H1 (cell line): ENCODE data around the gene ATP2B1. TPM values are rescaled to one million over a fixed set of nuclear protein-coding genes. Genes with fewer than 3 reads are reported as not detected.

Experiments used
- CTCF ChIA-PET: fragments of 300-600 bp; sonication (Branson Sonifier 250); formaldehyde crosslinking; loops from one replicate; lab custom pipeline; 2021; ENCODE audit not compliant: partially characterized antibody; lab: Charles Lee
- POLR2A ChIA-PET: fragments of 300-600 bp; sonication (Branson Sonifier 250); formaldehyde crosslinking; loops from one replicate; lab custom pipeline; 2021; ENCODE audit warnings: inconsistent platforms; ENCODE audit not compliant: partially characterized antibody; lab: Charles Lee
- DNase-seq, 2 experiments: peaks; one replicate each; pipeline versions ENCODE4 v3.0.0 to v3.0.0-alpha.2; 2010 to 2022; ENCODE audit warnings: low spot score in 2 of 2, low read depth in 1 of 2, mixed read lengths in 1 of 2
- FAIRE-seq: peaks from 2 replicates; lab custom pipeline; 2011; peaks lifted over from hg19 to GRCh38; lab: Jason Lieb, UNC
- H2AFZ ChIP-seq: 2 replicates; pipeline ENCODE4 v1.8.1; 2012; ENCODE audit warnings: low read length, inconsistent platforms
- H2AK5ac ChIP-seq: 2 replicates; pipeline ENCODE4 v1.6.1; 2013; ENCODE audit warnings: low read depth, low read length
- H2BK120ac ChIP-seq: replicated peaks from 2 replicates; pipeline ENCODE3; 2013; ENCODE audit warnings: low read depth, low read length, inconsistent platforms
- H2BK12ac ChIP-seq: 2 replicates; pipeline ENCODE4 v1.6.1; 2013; ENCODE audit warnings: low read depth, low read length
- H2BK15ac ChIP-seq: 2 replicates; pipeline ENCODE4 v1.6.1; 2013; ENCODE audit warnings: low read length
- H2BK20ac ChIP-seq: 2 replicates; pipeline ENCODE4 v1.6.1; 2013; ENCODE audit warnings: low read length
- H2BK5ac ChIP-seq: 2 replicates; pipeline ENCODE4 v1.6.1; 2013; ENCODE audit warnings: low read depth, low read length
- H3K14ac ChIP-seq: 2 replicates; pipeline ENCODE4 v1.6.1; 2013; ENCODE audit warnings: inconsistent platforms; ENCODE audit not compliant: insufficient read length
- H3K18ac ChIP-seq: 2 replicates; pipeline ENCODE4 v1.6.1; 2013; ENCODE audit warnings: low read length; ENCODE audit errors: extremely low read depth
- H3K23ac ChIP-seq: 2 replicates; pipeline ENCODE4 v1.6.1; 2013; ENCODE audit warnings: inconsistent platforms; ENCODE audit not compliant: insufficient read length
- H3K23me2 ChIP-seq: 2 replicates; pipeline ENCODE4 v1.6.1; 2013; ENCODE audit warnings: low read depth, low read length
- H3K27ac ChIP-seq: 2 replicates; pipeline ENCODE4 v1.6.1; 2011; ENCODE audit warnings: low read depth, low read length, inconsistent platforms
- H3K27me3 ChIP-seq, 4 experiments: replicated peaks in 1 of 4; 1 replicate in 1 of 4; 2 replicates in 3 of 4; pipeline versions ENCODE4 v1.6.1 to v1.8.1; 2011 to 2013; ENCODE audit warnings: low read length in 3 of 4, mild to moderate bottlenecking in 3 of 4, inconsistent platforms in 2 of 4, mixed read lengths in 2 of 4, moderate library complexity in 1 of 4; ENCODE audit not compliant: control insufficient read depth in 3 of 4, insufficient read depth in 3 of 4; ENCODE audit errors: extremely low read depth in 1 of 4
- H3K36me3 ChIP-seq, 4 experiments: 2 replicates each; pipeline versions ENCODE4 v1.6.1 to v1.8.1; 2011 to 2013; ENCODE audit warnings: mild to moderate bottlenecking in 4 of 4, low read length in 3 of 4, moderate library complexity in 2 of 4, control low read depth in 1 of 4, inconsistent platforms in 1 of 4; ENCODE audit not compliant: insufficient read depth in 4 of 4, control insufficient read depth in 2 of 4
- H3K4ac ChIP-seq: replicated peaks from 2 replicates; pipeline ENCODE3; 2013; ENCODE audit warnings: low read length, low read depth, mixed read lengths, inconsistent platforms; ENCODE audit not compliant: insufficient read length
- H3K4me1 ChIP-seq, 4 experiments: replicated peaks in 1 of 4; 1 replicate in 1 of 4; 2 replicates in 3 of 4; pipeline versions ENCODE4 v1.6.1 to v1.8.1; 2011 to 2013; ENCODE audit warnings: low read length in 3 of 4, inconsistent platforms in 2 of 4, mixed read lengths in 1 of 4; ENCODE audit not compliant: insufficient read depth in 4 of 4, control insufficient read depth in 3 of 4
- H3K4me2 ChIP-seq, 2 experiments: 2 replicates each; pipeline versions ENCODE4 v1.6.1 to v1.8.1; 2011 to 2013; ENCODE audit warnings: low read depth in 2 of 2, low read length in 2 of 2, control low read depth in 1 of 2, inconsistent platforms in 1 of 2, mild to moderate bottlenecking in 1 of 2; ENCODE audit not compliant: insufficient read depth in 1 of 2
- H3K4me3 ChIP-seq, 4 experiments: fragments of 200-600, 300-600 bp in 1 of 4; sonication (generic), shearing (Covaris generic), sonication (Bioruptor Twin) in 1 of 4; 2 replicates each; pipeline versions ENCODE4 v1.5.1 to v1.8.1; 2011 to 2016; ENCODE audit warnings: low read length in 4 of 4, low read depth in 3 of 4, control low read depth in 2 of 4, inconsistent platforms in 2 of 4, mild to moderate bottlenecking in 2 of 4, mixed read lengths in 1 of 4, moderate library complexity in 1 of 4; ENCODE audit not compliant: insufficient read depth in 2 of 4; ENCODE audit errors: extremely low read depth in 1 of 4
- H3K56ac ChIP-seq: replicated peaks from 2 replicates; pipeline ENCODE3; 2013; ENCODE audit warnings: low read depth, mild to moderate bottlenecking, mixed read lengths, low read length, inconsistent platforms; ENCODE audit not compliant: insufficient read length
- H3K79me1 ChIP-seq: 2 replicates; pipeline ENCODE4 v1.6.1; 2013; ENCODE audit warnings: low read depth, low read length, control low read depth
- H3K79me2 ChIP-seq, 2 experiments: 2 replicates each; pipeline versions ENCODE4 v1.6.1 to v1.8.1; 2012 to 2013; ENCODE audit warnings: low read length in 2 of 2, mild to moderate bottlenecking in 2 of 2, inconsistent platforms in 1 of 2; ENCODE audit not compliant: insufficient read depth in 2 of 2, control insufficient read depth in 1 of 2
- H3K9ac ChIP-seq, 4 experiments: replicated peaks in 1 of 4; 1 replicate in 1 of 4; 2 replicates in 3 of 4; pipeline versions ENCODE4 v1.6.1 to v1.8.1; 2011 to 2013; ENCODE audit warnings: low read depth in 3 of 4, low read length in 3 of 4, control low read depth in 2 of 4, mild to moderate bottlenecking in 2 of 4, moderate library complexity in 2 of 4, inconsistent platforms in 1 of 4; ENCODE audit errors: extremely low read depth in 1 of 4
- H3K9me3 ChIP-seq, 2 experiments: 2 replicates each; pipeline versions ENCODE4 v1.6.1 to v1.8.1; 2012 to 2013; ENCODE audit warnings: mild to moderate bottlenecking in 2 of 2, moderate library complexity in 2 of 2, control low read depth in 1 of 2, inconsistent platforms in 1 of 2, low read depth in 1 of 2, low read length in 1 of 2, mixed read lengths in 1 of 2; ENCODE audit not compliant: insufficient read depth in 2 of 2
- H4K20me1 ChIP-seq, 2 experiments: replicated peaks in 1 of 2; 2 replicates each; pipeline versions ENCODE3 to v1.8.1; 2011 to 2013; ENCODE audit warnings: inconsistent platforms in 2 of 2, low read length in 2 of 2, mild to moderate bottlenecking in 1 of 2; ENCODE audit not compliant: insufficient read depth in 2 of 2, control insufficient read depth in 1 of 2
- H4K5ac ChIP-seq: 2 replicates; pipeline ENCODE4 v1.6.1; 2013; ENCODE audit warnings: low read length, low read depth, mixed read lengths, inconsistent platforms; ENCODE audit not compliant: insufficient read length
- H4K8ac ChIP-seq: 2 replicates; pipeline ENCODE4 v1.8.0; 2013; ENCODE audit warnings: mild to moderate bottlenecking, moderate library complexity, low read length, inconsistent platforms; ENCODE audit not compliant: insufficient read depth; ENCODE audit errors: extremely low read depth
- H4K91ac ChIP-seq: replicated peaks from 2 replicates; pipeline ENCODE3; 2013; ENCODE audit warnings: low read length, mixed read lengths, inconsistent platforms; ENCODE audit not compliant: insufficient read length
- ATF3 ChIP-seq: IDR thresholded peaks from 2 replicates; pipeline ENCODE4 v1.6.1; 2011; ENCODE audit warnings: low read depth, mild to moderate bottlenecking, low read length; ENCODE audit not compliant: insufficient read depth
- BACH1 ChIP-seq: IDR thresholded peaks from 2 replicates; pipeline ENCODE4 v1.6.1; 2012; ENCODE audit warnings: low read length, improper control_type of control experiment
- BRCA1 ChIP-seq: IDR thresholded peaks from 2 replicates; pipeline ENCODE4 v1.6.1; 2012; ENCODE audit warnings: low read depth, low read length, improper control_type of control experiment
- CBX5 ChIP-seq: fragments of 300-800, 300-1000 bp; sonication (generic); IDR thresholded peaks from 2 replicates; pipeline ENCODE4 v1.7.1; 2016; ENCODE audit warnings: antibody characterized with exemption, low read length, low read depth
- CTCF ChIP-seq, 3 experiments: IDR thresholded peaks; 1 replicate in 2 of 3; 2 replicates in 1 of 3; pipeline versions ENCODE4 v1.5.1 to v1.6.1; 2011; ENCODE audit warnings: low read length in 3 of 3, mild to moderate bottlenecking in 3 of 3, inconsistent platforms in 2 of 3, low read depth in 1 of 3, moderate library complexity in 1 of 3; ENCODE audit not compliant: insufficient read depth in 1 of 3; ENCODE audit errors: control extremely low read depth in 1 of 3
- KDM4A ChIP-seq: IDR thresholded peaks from one replicate; pipeline ENCODE4 v1.7.1; 2012; ENCODE audit warnings: low read depth, mild to moderate bottlenecking, moderate library complexity, low read length, inconsistent platforms; ENCODE audit not compliant: severe bottlenecking
- RNF2 ChIP-seq: fragments of 200-900, 300-1000 bp; sonication (generic); IDR thresholded peaks from 2 replicates; pipeline ENCODE4 v1.7.1; 2016; ENCODE audit warnings: borderline replicate concordance, low read depth, mild to moderate bottlenecking, antibody characterized with exemption, low read length; ENCODE audit not compliant: poor library complexity, severe bottlenecking; ENCODE audit errors: missing control alignments
- SP4 ChIP-seq: IDR thresholded peaks from 2 replicates; pipeline ENCODE4 v1.6.1; 2012; ENCODE audit warnings: low read length, inconsistent platforms
- SUZ12 ChIP-seq: fragments of 200-600 bp; sonication (generic); IDR thresholded peaks from 2 replicates; pipeline ENCODE4 v1.6.1; 2012; ENCODE audit warnings: mild to moderate bottlenecking, inconsistent platforms, low read length, moderate library complexity, mixed read lengths
- TAF1 ChIP-seq: IDR thresholded peaks from 2 replicates; pipeline ENCODE4 v1.6.1; 2011; ENCODE audit warnings: mild to moderate bottlenecking, low read depth, low read length
- YY1 ChIP-seq: IDR thresholded peaks from 2 replicates; pipeline ENCODE4 v1.6.1; 2011; ENCODE audit warnings: low read depth, mild to moderate bottlenecking, low read length
- WGBS, 2 experiments: shearing (Covaris generic) in 1 of 2; methylation state at CpG; one replicate each; pipeline versions ENCODE4 v1.1.6 to v1.1.7; 2013 to 2015; ENCODE audit warnings: low lambda C conversion rate in 2 of 2, mixed read lengths in 2 of 2, inconsistent platforms in 1 of 2, low coverage in 1 of 2, missing lambda C conversion rate in 1 of 2; ENCODE audit not compliant: insufficient replicate concordance in 2 of 2, insufficient coverage in 1 of 2, insufficient read length in 1 of 2; ENCODE audit errors: extremely low coverage in 1 of 2, missing lambda C conversion rate in 1 of 2; 5-methylcytosine and 5-hydroxymethylcytosine counted together
- polyA plus RNA-seq, 7 experiments: library from polyadenylated mRNA; depleted of rRNA in 3 of 7; stranded (reverse) in 5 of 7; unstranded in 2 of 7; fragments of >200 nt in 5 of 7; fragments of 200-250 nt in 2 of 7; gene quantifications; 1 replicate in 5 of 7; 2 replicates in 1 of 7; 4 replicates in 1 of 7; pipeline versions ENCODE4 v1.2.1 to v1.2.3, GENCODE V29; 2011 to 2013; ENCODE audit warnings: missing spikeins in 2 of 7, mixed read lengths in 2 of 7
- total RNA-seq: library from RNA; stranded (reverse); fragmentation: NEBNext Ultra II Directional; extraction: Animal tissue kit (Norgen Biotek cat#: 25700); gene quantifications from 2 replicates; pipeline ENCODE4 v1.2.1, GENCODE V29; 2021

The ATP2B1 gene
- total and polyA plus RNA-seq, 2 of the 8 experiments (the other 6 are each of a cell fraction or from before 2014, with no cell fraction given): 4.3 to 32.0 TPM

- H3K9me3 ChIP-seq: no peaks in the 10 kb centered on the region
- no peaks in the 10 kb centered on the region for H3K4me1 ChIP-seq
- H3K18ac ChIP-seq: no peak overlapping the region
- no peak overlapping the region for H2BK5ac ChIP-seq
- ChIA-PET POLR2A (no interaction called here), CTCF (interaction anchor here (0.6 to 0.7 kb wide), 2 partner anchors 12 to 614 kb away, joined by 3 read pairs; no protein-coding TSS in a partner anchor)
- H4K5ac ChIP-seq: no peak overlapping the region
- no peak overlapping the region for H3K56ac ChIP-seq
- H4K20me1 ChIP-seq: no peaks in the 10 kb centered on the region
- H2AK5ac ChIP-seq: no peak overlapping the region
- H3K23me2 ChIP-seq: no peaks in the 10 kb centered on the region
- DNase-seq: no peak
- H2BK20ac ChIP-seq: no peak overlapping the region
- no peak overlapping the region for H2BK120ac ChIP-seq
- no peak overlapping the region for H3K27ac ChIP-seq
- no peak overlapping the region for H4K8ac ChIP-seq
- no peak overlapping the region for H2AFZ ChIP-seq
- H3K79me2 ChIP-seq: no peaks in the 10 kb centered on the region
- no peak overlapping the region for H3K4me3 ChIP-seq
- no peak overlapping the region for H3K14ac ChIP-seq
- no peak overlapping the region for H2BK15ac ChIP-seq
- no peak overlapping the region for H3K23ac ChIP-seq
- 91% methylated on average over 1 of the region's 1 CpG; no CpG with 5 or more reads in 1 of the 2 experiments for WGBS, 2 experiments
- no peak overlapping the region for H3K9ac ChIP-seq
- peaks cover 0 to 3% (median 2%) of the 10 kb centered on the region in 4 experiments; a peak in 1 of 8 replicates for H3K36me3 ChIP-seq
- H3K4me2 ChIP-seq: no peak overlapping the region
- no peaks in the 10 kb centered on the region for H3K27me3 ChIP-seq
- H4K91ac ChIP-seq: no peak overlapping the region
- no peak for FAIRE-seq
- no peaks in the 10 kb centered on the region for H3K79me1 ChIP-seq
- no peak overlapping the region for H3K4ac ChIP-seq
- H2BK12ac ChIP-seq: no peak overlapping the region
- no peak for TF ChIP-seq KDM4A
- TF ChIP-seq SUZ12: no peak
- TF ChIP-seq YY1: no peak
- no peak for TF ChIP-seq BACH1
- TF ChIP-seq CTCF (IDR thresholded peaks at IDR 0.05; ENCODE audit: control extremely low read depth in 1 of 3, insufficient read depth in 1 of 3, low read depth in 1 of 3, low read length in 3 of 3): no peak
- TF ChIP-seq ATF3: no peak
- no peak for TF ChIP-seq SP4
- TF ChIP-seq CBX5: no peak
- TF ChIP-seq BRCA1: no peak
- no peak for TF ChIP-seq TAF1
- TF ChIP-seq RNF2: no peak
Observed at GRCh38 chr12:89632778-89633177, 75.9 kb downstream of the ATP2B1 start.
